ENCODE measurements around the gene IRF2BP1.
"Not testable (repeated sequence)": the region's sequence is repeated elsewhere in the genome, so short reads cannot be mapped to it uniquely, and the experiment has no call there.

Gene IRF2BP1

GRCh38 chr19:45882652-45883585 is 3.0 kb downstream of the IRF2BP1 start:
- peak; percentile 72 to 73 for DNase-seq (ENCODE audit: extremely low read depth in 1 of 2, low read depth in 1 of 2)

GRCh38 chr19:45881909-45882528 is 3.9 kb downstream of the IRF2BP1 start:
- no peak for DNase-seq (ENCODE audit: extremely low read depth in 1 of 2, low read depth in 1 of 2)

DNA sequence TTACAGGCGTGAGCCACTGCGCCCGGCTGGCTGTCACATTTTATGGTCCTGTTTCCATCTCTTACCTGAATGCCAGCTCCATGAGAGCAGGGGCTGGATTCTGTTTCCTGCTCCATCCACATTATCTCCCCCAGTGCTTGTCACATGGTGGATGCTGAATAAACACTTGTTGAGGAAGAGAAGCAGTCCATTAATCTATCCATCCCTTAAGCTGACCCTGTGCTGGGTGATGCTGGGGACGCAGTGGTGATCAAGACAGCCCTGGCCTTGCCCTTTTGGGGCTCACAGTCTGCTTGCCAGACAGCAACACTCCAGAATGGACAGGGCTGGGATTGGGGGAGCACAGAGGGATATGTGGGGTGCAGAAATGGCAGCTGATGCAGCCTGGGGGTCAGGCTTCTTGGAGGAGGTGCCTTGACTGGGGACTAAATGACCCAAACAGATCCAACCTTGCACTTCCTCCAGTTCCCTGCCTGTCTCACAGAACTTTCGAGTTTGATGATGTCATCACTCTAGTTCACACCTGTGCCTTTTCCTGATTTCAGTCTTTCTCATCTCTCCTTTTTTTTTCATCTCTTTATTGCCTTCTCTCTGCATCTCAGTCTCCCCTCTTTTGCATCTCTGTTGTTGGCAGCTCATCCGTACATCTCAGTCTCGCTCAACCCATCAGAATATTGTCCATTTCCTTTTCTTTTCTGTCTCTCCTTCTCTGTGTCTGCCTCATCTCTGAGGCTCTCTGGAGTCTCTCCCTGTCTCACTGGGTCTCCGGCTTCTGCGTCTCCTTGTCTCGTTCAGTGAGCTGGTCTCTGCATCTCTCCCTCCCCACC is 4.6 kb downstream of the IRF2BP1 start:
- DNase-seq (ENCODE audit: extremely low read depth in 1 of 2, low read depth in 1 of 2) = no peak

DNA sequence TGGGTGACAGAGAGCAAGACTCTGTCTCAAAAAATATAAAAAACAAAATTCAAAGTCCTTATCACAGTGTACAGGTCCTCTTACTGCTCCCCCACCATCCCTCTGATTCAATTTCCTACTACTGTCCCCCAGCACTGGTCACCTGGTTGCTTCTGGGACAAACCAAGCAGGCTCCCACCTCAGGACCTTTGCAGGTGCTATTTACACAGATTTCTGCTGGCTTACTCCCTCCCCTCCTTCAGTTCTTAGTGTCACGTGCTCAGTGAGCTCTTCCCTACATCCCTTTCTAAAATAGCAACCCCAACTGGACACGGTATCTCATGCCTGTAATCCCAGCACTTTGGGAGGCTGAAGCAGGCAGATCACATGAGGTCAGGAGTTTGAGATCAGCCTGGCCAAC is 6.0 kb downstream of the IRF2BP1 start:
- DNase-seq (ENCODE audit: extremely low read depth in 1 of 2, low read depth in 1 of 2) = no peak

DNA sequence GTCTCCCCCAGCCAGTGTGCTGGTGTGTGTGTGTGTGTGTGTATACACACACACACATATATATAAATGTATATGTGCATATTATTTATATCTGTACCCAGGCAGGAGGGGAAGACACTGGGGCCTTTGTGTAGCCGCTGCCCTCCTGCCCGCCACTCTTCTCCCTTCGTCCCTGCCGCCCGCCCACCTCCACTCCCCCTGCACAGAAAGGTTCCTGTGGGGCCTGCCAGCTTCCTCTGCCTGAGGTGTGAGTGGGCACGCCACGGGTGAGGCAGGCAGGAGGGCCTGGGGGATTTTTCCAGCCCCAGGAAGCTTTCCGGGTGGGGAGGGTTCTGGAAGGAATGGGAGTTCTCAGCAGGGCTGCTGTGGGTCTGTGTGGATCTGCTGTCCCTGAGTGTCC is 6.9 kb downstream of the IRF2BP1 start:
- DNase-seq (ENCODE audit: extremely low read depth in 1 of 2, low read depth in 1 of 2) = no peak

- DNase-seq (ENCODE audit: extremely low read depth in 1 of 2, low read depth in 1 of 2) = no peak
Observed at GRCh38 chr19:45878043-45878794, 7.7 kb downstream of the IRF2BP1 start.

DNA sequence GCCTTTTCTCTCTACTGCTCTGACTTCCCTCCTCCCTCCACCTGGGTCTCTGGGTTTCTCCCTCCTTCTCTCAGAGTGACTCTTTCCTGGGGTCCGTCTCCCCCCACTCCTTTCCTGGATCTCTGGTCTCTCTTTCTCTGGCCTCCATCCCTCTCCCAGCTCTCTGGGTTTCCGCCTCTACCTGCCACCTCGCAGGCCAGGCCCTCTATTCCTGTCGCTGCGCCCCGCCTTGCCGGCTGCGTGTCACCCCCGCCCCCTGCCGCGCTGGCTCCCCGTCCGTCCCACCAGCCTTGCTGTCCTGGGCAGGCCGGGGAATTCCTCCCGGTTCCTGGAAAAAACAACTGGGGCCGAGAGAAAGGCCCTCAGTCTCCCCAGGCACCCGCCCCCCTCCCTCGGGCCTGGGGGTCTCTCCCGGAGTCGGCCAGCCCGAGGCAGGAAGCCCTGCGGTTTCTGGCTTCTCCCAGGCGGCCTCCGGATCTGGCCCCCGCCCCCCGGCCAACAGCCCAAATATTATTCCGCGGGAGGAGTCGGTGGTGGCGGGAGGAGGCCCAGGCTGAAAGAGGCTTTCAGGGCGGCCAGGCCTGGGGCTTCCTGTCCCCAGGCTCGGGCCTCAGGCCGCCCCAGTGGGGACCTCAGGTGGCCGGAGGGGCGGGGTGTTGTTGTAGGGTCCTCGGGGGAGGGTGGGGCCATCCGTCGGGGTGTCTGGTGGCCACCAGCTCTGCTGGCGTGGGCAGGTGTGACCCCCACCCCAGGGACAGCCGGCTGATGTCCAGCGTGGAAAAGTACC is 9.3 kb downstream of the IRF2BP1 start:
- DNase-seq (ENCODE audit: extremely low read depth in 1 of 2, low read depth in 1 of 2) = no peak

DNA sequence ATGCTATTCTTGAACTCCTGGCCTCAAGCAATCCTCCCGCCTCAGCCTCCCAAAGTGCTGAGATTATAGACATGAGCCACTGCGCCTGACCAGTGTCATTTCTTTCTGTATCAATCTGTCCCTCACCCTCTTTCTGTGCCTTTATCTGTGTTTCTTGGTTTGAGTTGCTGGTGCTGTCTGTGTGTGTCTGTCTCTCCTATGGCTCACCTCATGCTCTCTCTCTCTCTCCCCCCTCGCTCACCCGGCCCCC is 9.9 kb downstream of the IRF2BP1 start:
- DNase-seq (ENCODE audit: extremely low read depth in 1 of 2, low read depth in 1 of 2) = no peak

GRCh38 chr19:45874620-45874966 is 11.3 kb downstream of the IRF2BP1 start:
- DNase-seq (ENCODE audit: extremely low read depth in 1 of 2, low read depth in 1 of 2) = no peak

DNA sequence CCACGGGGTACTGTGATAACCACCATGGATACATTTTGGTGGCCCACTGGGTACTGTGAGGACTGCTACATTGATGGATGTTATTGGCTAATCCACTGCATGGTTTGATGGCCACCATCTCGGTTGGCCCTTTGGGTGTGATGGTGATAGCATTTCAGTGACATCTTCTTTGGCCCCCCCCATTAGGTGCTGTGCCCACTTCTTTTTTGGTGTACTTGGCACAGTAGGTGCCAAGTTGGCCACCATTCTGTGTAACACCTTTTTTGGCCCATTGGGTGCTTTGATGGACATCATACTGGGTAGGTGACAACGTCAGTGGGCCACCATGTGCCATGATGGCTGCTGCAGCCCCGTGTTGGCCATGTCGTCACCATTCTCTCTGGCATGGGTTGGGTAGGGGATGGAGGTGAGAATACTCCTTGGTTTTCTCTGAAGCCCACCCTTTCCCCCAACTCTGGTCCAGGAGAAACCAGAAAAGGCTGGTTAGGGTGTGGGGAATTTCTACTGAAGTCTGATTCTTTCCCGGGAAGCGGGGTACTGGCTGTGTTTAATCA is 12.6 kb downstream of the IRF2BP1 start:
- DNase-seq (ENCODE audit: extremely low read depth in 1 of 2, low read depth in 1 of 2) = no peak

- DNase-seq (ENCODE audit: extremely low read depth in 1 of 2, low read depth in 1 of 2) = no peak
Observed at GRCh38 chr19:45872095-45872919, 13.6 kb downstream of the IRF2BP1 start.

DNA sequence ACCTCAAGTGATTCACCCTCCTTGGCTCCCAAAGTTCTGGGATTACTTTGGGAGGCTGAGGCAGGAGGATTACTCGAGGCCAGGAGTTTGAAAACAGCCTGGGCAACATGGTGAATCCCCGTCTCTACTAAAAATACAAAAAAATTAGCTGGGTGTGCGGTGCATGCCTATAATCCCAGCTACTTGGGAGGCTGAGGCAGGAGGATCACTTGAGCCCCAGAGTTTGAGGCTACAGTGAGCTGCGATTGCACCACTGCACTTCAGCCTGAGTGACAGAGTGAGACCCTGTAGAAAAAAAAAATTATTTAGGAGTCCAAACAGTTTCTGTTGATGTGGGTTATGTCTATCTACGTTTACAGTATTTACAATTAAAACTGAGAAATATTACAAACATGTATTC is 15.1 kb downstream of the IRF2BP1 start:
- no peak for DNase-seq (ENCODE audit: extremely low read depth in 1 of 2, low read depth in 1 of 2)

DNA sequence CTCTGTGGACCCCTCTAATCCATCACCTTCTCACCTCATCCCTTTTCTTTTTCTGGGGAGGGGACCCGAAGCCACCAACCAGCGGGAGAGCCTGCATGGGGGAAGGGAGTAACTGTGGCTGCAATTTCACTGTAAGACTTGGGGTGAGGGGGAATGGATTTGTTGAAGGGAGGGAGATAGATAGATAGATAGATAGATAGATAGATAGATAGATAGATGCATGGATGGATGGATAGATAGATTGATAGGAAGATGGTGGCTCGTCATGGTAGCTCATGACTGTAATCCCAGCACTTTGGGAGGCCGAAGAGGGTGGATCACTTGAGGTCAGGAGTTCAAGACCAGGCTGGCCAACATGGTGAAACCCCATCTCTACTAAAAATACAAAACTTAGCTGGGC is 18.7 kb downstream of the IRF2BP1 start:
- not testable (repeated sequence) for DNase-seq (ENCODE audit: extremely low read depth in 1 of 2, low read depth in 1 of 2)

GRCh38 chr19:45866400-45867176 is 19.4 kb downstream of the IRF2BP1 start:
- no peak for DNase-seq (ENCODE audit: extremely low read depth in 1 of 2, low read depth in 1 of 2)

DNA sequence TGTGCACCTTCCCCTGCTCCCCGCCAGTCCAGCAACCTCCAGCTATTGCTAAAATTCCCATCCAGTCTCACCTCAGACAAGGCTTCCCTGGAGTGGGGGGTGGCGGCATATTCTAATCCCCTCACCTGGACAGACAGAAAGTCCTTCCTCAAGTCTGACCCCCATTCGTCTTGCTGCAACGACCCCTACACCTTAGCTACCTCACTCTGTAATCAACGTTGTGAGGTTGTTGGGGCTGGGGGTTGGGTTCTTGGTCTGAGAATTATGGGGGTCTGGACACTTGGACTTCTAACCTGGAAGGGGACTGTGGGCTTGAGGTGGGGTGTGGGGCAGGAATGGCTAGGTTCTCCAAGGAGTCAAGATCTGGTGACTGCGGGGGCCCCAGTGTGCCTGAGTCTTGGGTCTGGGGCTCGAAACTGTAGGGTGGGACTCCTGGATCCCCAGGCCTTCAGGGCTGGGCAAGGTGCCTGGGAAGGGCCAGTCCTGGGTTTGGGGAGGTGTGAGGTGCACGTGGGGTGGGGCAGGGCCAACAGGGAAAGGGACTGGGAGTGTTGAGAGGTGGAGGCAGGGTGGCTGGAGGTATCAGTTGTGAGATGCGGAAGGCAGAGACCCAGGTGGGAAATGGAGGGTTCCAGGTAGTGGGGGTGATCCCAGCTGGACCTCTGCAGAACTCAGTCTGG is 20.5 kb downstream of the IRF2BP1 start:
- DNase-seq (ENCODE audit: extremely low read depth in 1 of 2, low read depth in 1 of 2) = no peak

DNA sequence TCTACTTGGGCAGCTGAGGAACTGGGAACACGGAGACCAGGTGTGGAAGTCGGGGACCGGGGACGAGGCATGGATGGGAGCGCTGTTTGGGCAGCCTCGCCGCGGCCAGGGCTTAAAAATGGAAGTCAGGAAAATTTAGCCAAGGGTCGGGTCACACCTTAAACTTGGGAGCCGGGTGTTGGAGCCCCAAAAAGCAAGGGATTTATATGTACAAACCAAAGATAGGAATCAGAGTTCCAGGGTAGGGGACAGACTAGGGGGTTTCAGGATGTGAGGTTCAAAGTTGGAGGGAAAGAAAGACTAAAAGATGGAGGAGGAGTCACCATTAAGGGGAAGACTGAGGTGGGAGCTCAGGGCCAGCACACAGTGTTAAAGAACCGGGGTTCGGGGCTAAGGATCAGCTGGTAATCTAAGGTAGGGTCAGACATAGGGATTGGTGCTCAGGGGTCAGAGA is 21.3 kb downstream of the IRF2BP1 start:
- no peak for DNase-seq (ENCODE audit: extremely low read depth in 1 of 2, low read depth in 1 of 2)

- DNase-seq (ENCODE audit: extremely low read depth in 1 of 2, low read depth in 1 of 2) = peak; percentile 30 to 49
Observed at GRCh38 chr19:45863840-45864628, 21.9 kb downstream of the IRF2BP1 start, which contains the start of gene FOXA3. Gene FOXA3 (plus strand): TSS chr19:45864326. CDS start chr19:45864457, 131 bp downstream.

Data from stimulated activated CD8-positive, alpha-beta memory T cell treated with anti-CD3 and anti-CD28 coated beads, Interleukin-7, amount 100 ng/mL, for 48 hours (primary cell).